Measurements from ENCODE around the gene TBCK. TPM values are rescaled to one million over a fixed set of nuclear protein-coding genes. Genes with fewer than 3 reads are reported as not detected.

Gene TBCK
- total RNA-seq, 2 donors from 2014 or later = 15.7 to 18.8 TPM

GRCh38 chr4:106312997-106313522, 2.9 kb downstream of the TBCK start:
- Histone ChIP-seq H3K4me3 (no peak overlapping the region), H3K27ac (no peak overlapping the region), H3K4me1 (peaks cover 0 to 26% of the 10 kb centered on the region in 2 donors), H3K9me3 (no peaks in the 10 kb centered on the region), H3K36me3 (no peaks in the 10 kb centered on the region), H3K27me3 (no peaks in the 10 kb centered on the region)
- TF ChIP-seq CTCF (IDR thresholded peaks at IDR 0.05) = no peak
- no peak for DNase-seq (ENCODE audit: low spot score)

- no peak for DNase-seq (ENCODE audit: low spot score)
- no peak for TF ChIP-seq CTCF (IDR thresholded peaks at IDR 0.05)
- no peaks in the 10 kb centered on the region for H3K27me3 ChIP-seq
- no peaks in the 10 kb centered on the region for H3K36me3 ChIP-seq
- H3K9me3 ChIP-seq = no peaks in the 10 kb centered on the region
- no peak overlapping the region for H3K27ac ChIP-seq
- no peak overlapping the region for H3K4me3 ChIP-seq
- peaks cover 0 to 19% of the 10 kb centered on the region in 2 donors for H3K4me1 ChIP-seq
Measured at GRCh38 chr4:106312377-106312776, 3.6 kb downstream of the TBCK start.

GRCh38 chr4:106306561-106306960, 9.4 kb downstream of the TBCK start:
- TF ChIP-seq CTCF (IDR thresholded peaks at IDR 0.05) = no peak
- no peaks in the 10 kb centered on the region for H3K4me1 ChIP-seq
- no peak for DNase-seq (ENCODE audit: low spot score)
- H3K27ac ChIP-seq = no peak overlapping the region
- no peaks in the 10 kb centered on the region for H3K27me3 ChIP-seq
- no peaks in the 10 kb centered on the region for H3K9me3 ChIP-seq
- no peaks in the 10 kb centered on the region for H3K36me3 ChIP-seq
- no peak overlapping the region for H3K4me3 ChIP-seq

GRCh38 chr4:106305435-106306055, 10.5 kb downstream of the TBCK start:
- no peaks in the 10 kb centered on the region for H3K9me3 ChIP-seq
- no peaks in the 10 kb centered on the region for H3K36me3 ChIP-seq
- DNase-seq (ENCODE audit: low spot score) = no peak
- H3K27me3 ChIP-seq = no peaks in the 10 kb centered on the region
- no peaks in the 10 kb centered on the region for H3K4me1 ChIP-seq
- no peak overlapping the region for H3K4me3 ChIP-seq
- no peak overlapping the region for H3K27ac ChIP-seq
- TF ChIP-seq CTCF (IDR thresholded peaks at IDR 0.05) = no peak

GRCh38 chr4:106304632-106305031, 11.4 kb downstream of the TBCK start:
- no peaks in the 10 kb centered on the region for H3K27me3 ChIP-seq
- no peaks in the 10 kb centered on the region for H3K4me1 ChIP-seq
- DNase-seq (ENCODE audit: low spot score) = no peak
- H3K9me3 ChIP-seq = no peaks in the 10 kb centered on the region
- TF ChIP-seq CTCF (IDR thresholded peaks at IDR 0.05) = no peak
- H3K4me3 ChIP-seq = no peak overlapping the region
- H3K36me3 ChIP-seq = no peaks in the 10 kb centered on the region
- H3K27ac ChIP-seq = no peak overlapping the region
